DMS114 treated with DMSO at 0.1 percent for 48 hours (cell line): ENCODE data around the gene ZDHHC24.
"Not testable (repeated sequence)": the region's sequence is repeated elsewhere in the genome, so short reads cannot be mapped to it uniquely, and the experiment has no call there.

Source experiments
- DNase-seq: peaks from one replicate; lab custom pipeline; 2025; ENCODE audit not compliant: unreplicated experiment; lab: John Stamatoyannopoulos, UW

ZDHHC24 gene

DNA sequence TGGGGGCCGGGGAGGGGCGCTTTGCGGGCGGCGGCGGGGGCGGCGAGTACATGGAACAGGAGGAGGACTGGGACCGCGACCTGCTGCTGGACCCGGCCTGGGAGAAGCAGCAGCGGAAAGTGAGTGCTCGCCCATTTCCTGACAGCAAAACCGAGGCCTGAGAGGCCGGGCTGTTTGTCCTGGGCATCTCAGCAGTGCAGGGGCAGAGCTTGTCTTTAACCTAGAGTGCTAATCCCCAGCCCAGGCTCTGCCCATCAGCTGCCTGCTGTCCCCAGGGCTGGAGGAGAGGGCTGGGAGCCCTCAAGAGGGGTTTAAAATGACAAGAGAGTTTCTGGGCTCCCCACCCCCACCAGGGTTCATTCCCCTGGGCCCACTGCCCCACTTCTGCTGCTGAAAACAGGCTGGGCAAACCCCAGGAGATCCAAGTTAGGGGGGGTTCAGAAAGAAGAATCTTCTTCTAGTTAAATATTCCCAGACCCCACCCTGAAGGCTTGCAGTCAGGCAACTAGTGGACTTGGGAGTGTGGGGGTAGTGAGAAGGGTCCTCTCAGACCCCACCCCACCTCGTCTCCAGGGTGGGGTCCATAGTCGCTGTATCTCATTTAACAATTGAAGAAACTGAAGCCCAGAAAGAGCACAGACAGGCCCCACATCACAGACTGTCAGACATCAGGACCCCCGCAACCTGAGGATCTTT, 1.3 kb upstream of the ZDHHC24 start:
- no peak for DNase-seq

GRCh38 chr11:66546368-66546965, 619 bp upstream of the ZDHHC24 start, which contains the start of gene ACTN3:
ACTN3 (plus strand) TSS chr11:66546903; CDS start chr11:66546938, 35 bp downstream.
- DNase-seq = peak; percentile 17

DNA sequence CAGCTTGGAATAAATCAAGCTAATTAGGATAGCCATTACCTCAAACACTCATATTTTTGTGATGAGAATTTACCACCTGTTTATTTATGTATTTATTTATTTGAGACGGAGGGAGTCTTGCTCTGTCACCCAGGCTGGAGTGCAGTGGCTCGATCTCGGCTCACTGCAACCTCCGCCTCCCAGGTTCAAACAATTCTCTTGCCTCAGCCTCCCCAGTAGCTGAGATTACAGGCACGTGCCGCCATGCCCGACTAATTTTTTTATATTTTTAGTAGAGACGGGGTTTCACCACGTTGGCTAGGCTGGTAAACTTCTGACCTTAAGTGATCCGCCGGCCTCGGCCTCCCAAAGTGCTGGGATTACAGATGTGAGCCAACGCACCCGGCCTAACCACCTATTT, 896 bp downstream of the ZDHHC24 start:
- DNase-seq = not testable (repeated sequence)

GRCh38 chr11:66543263-66544107, 2.4 kb downstream of the ZDHHC24 start:
- peak; percentile 71 for DNase-seq

DNA sequence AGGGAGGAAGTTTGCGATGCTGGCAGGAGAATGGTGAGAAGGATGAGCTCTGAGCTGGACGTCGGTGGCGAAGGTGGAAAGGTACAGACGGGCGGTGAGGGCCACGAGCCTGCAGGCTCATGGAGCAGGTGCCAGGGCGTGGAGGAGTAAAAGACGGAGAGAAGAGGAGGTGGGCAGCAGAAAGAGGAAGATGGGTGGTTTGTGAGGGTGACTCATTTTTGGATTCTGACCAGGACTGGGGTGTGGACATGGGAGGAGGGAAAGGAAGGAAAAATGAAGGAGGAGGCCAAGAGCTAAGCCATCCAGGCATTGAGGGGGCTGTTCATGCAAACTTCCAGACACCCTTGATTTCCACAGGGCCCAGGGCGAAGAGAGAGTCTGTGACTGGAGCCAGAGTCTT, 3.5 kb downstream of the ZDHHC24 start:
- DNase-seq = no peak

DNA sequence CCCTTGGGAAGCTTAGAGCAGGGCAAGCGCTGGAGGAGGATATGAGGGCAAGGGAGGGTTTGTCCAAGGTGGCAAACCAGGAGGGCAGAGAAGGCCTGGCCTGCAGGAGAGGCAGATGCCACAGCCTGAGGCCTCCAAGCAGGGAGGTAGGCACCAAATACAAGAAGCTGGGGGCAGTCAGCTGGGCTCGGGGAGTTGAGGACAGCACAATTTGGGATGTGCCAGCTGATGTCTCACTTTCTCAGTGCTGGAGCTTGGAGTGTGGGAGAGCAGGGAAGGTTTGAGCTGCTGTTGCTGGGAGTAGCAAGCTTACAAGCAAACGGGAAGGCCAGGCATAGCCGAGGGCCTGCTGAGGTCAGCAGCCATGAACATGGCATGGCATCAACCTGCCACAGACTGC, 4.0 kb downstream of the ZDHHC24 start:
- no peak for DNase-seq

- not testable (repeated sequence) for DNase-seq
Measured at GRCh38 chr11:66540598-66540997, 5.2 kb downstream of the ZDHHC24 start.

- no peak for DNase-seq
Measured at GRCh38 chr11:66539870-66540213, 6.0 kb downstream of the ZDHHC24 start.

- DNase-seq = no peak
Measured at GRCh38 chr11:66539170-66539869, 6.5 kb downstream of the ZDHHC24 start.

GRCh38 chr11:66532784-66533183, 13.1 kb downstream of the ZDHHC24 start:
- DNase-seq = no peak

DNA sequence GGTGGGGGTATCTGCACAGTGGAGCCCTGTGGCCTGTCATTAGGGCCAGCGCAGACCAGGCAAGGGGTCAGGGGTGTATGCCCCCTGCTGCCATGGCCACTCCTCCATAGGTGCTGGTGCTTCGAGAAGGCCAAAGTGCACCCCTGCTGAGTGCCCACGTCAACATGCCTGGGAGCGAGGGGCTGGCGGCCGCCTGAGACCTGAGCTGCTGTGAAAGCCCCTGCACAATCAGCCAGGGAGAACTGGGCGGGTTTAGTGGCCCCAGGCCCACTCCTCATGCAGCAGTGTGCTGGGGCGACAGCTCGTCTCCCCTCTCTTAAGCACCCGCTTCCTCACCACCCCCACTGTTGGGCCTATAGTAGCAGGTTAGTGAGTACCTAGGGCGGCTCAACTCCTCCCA, 14.0 kb downstream of the ZDHHC24 start:
- no peak for DNase-seq

GRCh38 chr11:66530927-66531709, 14.7 kb downstream of the ZDHHC24 start:
- DNase-seq = no peak

GRCh38 chr11:66529655-66530054, 16.2 kb downstream of the ZDHHC24 start:
- no peak for DNase-seq

- DNase-seq = no peak
Measured at GRCh38 chr11:66529069-66529468, 16.8 kb downstream of the ZDHHC24 start.

DNA sequence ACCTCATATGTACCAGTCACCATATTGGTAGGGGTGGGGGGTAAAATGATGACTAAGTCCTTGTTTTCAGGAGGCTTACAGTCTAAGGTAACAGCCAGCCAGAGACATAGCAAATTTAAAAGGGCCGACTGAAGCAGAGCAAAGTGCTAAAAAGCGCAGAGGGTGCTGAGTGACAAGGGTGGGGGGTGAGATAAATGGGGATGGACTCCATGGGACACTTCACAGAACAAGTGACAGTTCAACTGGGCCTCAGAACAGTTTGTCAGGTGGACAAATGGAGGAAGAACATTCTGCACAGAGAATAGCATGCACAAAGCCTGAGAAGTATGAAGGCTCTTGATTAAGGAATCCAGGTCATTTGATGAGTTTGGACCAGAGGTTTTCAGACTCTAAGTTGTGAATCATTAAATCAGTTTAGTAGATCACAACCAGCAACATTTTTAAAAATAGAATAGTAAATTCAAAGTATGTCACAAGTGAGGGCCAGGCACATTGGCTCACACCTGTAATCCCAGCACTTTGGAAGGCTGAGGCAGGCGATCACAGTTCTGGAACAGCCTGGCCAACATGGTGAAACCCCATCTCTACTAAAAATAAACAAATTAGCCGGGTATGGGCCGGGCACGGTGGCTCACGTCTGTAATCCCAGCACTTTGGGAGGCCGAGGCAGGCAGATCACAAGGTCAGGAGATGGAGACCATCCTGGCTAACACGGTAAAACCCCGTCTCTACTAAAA, 21.4 kb downstream of the ZDHHC24 start:
- no peak for DNase-seq

DNA sequence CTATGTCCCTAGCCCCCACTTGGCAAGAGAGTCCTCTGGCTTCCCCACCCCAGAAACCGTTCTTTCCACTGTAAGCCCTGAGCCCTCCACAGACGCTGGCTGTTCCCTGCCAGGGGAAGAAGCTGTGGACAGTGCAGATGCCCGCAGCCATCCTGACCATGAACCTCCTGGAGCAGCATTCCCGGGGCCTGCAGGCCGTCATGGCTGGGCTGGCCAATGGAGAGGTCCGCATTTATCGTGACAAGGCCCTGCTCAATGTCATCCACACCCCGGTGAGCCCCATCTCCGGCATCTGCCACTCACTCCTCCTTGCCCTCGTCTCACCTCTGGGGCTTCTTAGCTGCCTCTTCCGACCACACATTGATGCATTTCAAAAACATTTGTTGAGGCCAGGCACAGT, 22.2 kb downstream of the ZDHHC24 start:
- DNase-seq = no peak

- no peak for DNase-seq
Measured at GRCh38 chr11:66510990-66511339, 34.9 kb downstream of the ZDHHC24 start.

GRCh38 chr11:66510271-66510989, 35.4 kb downstream of the ZDHHC24 start, which contains the start of gene BBS1:
BBS1 (plus strand) TSS chr11:66510635; CDS start chr11:66510660, 25 bp downstream.
- peak; percentile 81 for DNase-seq

- no peak for DNase-seq
Measured at GRCh38 chr11:66509131-66509561, 36.7 kb downstream of the ZDHHC24 start.
